NK-92 (cell line): ENCODE results near the gene TRDN.
"Not testable (repeated sequence)": the region's sequence is repeated elsewhere in the genome, so short reads cannot be mapped to it uniquely, and the experiment has no call there.

ENCODE experiments used
- DNase-seq: peaks from one replicate; lab custom pipeline; 2025; ENCODE audit not compliant: unreplicated experiment; lab: John Stamatoyannopoulos, UW

TRDN gene

DNA sequence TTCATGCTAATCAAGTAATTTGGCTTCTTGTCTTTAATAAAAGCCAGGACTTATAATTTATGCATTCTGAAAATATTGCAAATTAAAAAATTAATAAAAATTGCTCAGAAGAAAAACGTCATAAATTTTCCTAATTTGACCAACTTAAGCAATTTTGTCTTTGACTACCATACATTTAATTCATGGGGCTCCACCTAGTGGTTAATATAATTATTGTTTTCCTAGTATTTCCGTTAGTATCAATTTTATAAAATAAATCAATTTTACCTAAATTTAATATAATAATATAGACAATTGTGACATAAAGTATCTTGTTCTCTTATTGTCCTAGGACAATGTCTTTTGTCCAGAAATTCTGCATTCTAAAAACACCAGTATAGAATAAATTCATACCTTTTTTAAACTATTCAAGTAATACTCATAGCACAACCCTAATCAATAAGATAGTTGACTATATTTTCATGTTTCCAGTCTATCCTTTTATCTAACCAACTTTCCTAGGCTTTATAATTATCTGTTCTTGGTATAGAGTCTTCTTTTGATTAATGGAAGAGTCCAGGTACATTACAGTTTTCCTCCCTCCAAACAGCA lies 319.9 kb downstream of the TRDN start:
- no peak for DNase-seq

DNA sequence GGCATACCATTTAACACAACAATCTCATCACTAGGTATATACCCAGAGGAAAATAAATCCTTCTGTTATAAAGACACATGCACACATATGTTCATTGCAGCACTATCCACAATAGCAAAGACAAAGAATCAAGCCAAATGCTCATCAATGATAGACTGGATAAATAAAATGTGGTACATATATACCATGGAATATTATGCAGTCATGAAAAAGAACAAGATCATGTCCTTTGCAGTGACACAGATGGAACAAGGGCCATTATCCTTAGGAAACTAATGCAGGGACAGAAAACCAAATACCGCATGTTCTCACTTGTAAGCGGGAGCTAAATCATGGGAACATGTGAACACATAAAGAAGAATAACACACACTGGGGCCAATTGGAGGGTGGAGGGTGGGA lies 322.3 kb downstream of the TRDN start:
- not testable (repeated sequence) for DNase-seq

GRCh38 chr6:123309130-123309529 lies 327.6 kb downstream of the TRDN start:
- no peak for DNase-seq

DNA sequence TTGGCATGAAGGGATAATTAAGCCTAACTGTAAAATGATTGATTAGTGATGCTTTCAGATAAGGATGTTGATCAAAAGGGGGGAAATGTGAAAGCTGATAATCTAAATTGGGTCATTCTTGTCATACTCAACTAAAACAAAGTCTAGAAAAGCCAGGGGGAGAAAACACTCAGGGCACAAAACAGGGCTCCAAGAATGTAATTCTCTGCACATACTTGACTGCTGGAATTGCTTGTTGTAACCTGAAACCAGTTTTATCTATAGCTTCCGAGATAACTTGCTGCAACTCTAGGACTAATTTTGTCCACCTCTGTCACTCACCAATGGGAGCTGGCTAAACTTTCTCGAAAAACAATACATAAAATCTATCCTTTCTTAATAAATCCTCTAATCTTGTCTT lies 330.4 kb downstream of the TRDN start:
- DNase-seq, result no peak

GRCh38 chr6:123295672-123296071 lies 341.1 kb downstream of the TRDN start:
- no peak for DNase-seq

- DNase-seq, result no peak
These were observed 341.6 kb downstream of the TRDN start for GRCh38 chr6:123295181-123295580.

GRCh38 chr6:123288649-123289048 lies 348.1 kb downstream of the TRDN start:
- DNase-seq, result no peak

GRCh38 chr6:123276546-123276980 lies 360.2 kb downstream of the TRDN start:
- DNase-seq, result no peak

DNA sequence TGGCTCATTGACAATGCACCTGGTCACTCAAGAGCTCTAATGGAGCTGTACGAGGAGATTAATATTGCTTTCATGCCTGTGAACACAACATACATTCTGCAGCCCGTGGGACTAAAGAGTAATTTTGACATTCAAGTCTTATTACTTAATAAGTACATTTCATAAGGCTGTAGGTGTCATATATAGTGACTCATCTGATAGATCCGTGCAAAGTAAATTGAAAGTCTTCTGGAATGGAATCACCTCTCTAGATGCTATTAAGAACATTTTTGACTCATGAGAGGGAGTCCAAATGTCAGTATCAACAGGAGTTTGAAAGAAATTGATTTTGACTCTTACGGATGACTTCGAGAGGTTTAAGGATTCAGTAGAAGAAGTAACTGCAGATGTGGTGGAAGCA lies 372.8 kb downstream of the TRDN start:
- no peak for DNase-seq

DNA sequence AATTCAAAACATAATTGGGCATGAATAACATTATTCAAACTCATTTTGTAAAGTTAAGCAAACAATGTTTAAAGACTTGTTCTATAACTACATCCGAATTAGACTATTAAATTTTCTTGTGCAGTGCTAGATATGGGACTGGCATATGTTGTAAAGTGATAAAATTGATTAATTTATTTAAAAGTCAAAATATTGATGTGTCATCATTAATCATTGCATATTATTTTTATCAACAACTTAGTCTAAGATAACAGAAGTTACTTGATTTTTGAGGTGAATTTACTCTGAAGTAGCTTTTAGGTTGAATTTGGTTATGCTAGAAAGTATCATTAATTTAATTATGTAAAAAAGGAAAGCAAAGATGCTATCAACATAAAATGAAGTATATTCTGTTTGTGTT lies 396.1 kb downstream of the TRDN start:
- no peak for DNase-seq

DNA sequence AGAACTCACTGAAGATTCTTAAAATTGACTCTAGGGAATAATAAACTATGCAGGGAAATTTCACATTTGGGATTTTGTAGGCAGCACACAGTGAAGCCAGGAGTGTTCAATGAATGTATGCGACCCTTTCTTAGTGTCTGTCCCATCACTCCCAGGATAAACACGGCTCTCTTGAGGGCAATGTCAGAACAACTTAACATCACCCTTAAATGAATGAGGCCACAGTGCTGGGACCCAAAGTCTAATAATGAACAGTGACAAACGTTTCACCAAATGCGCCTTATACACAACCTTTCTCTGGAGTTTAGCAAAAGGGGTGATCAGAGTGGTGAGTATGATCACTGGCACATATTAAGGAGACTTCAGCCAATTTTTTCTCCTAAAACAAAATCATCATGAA lies 403.4 kb downstream of the TRDN start:
- no peak for DNase-seq

GRCh38 chr6:123227789-123228188 lies 409.0 kb downstream of the TRDN start:
- not testable (repeated sequence) for DNase-seq

DNA sequence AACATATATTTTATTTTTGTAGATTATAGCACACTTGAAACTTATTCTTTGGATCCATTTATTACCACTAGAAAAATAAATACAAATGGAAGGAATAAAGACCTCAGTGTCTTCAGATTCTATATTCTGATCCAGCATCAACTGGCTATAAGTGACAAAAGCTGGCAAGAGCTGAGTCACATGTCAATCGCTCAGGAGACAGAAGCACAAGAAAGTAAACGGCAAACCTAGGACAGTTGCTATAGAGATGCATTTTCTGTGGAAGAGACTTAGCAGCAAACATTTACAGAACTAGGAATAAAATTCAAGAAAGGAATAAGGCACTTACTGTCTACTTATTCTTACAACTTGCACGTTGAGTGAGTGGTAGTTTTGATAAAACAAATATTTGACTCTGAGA lies 410.4 kb downstream of the TRDN start:
- no peak for DNase-seq

- DNase-seq, result no peak
These were observed 412.7 kb downstream of the TRDN start for GRCh38 chr6:123224077-123224476.

DNA sequence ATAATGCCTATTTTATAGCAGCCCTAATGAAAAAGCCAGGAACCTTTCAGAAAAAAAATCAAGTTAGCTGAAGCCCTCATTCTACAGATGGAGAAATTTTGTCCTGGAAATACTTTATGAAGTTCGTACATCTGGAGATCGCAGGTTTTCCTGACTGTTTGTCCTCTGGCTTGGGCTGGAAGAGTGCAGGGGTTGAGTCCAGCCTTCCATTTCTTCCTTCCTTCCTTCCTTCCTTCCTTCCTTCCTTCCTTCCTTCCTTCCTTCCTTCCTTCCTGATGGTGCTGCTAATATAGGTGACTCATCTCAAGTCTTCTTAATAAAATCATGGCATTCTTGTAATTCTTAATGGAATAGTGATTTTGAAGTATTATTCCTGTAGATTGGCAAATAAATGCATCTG lies 413.3 kb downstream of the TRDN start:
- no peak for DNase-seq

- no peak for DNase-seq
These were observed 421.5 kb downstream of the TRDN start for GRCh38 chr6:123215211-123215610.

DNA sequence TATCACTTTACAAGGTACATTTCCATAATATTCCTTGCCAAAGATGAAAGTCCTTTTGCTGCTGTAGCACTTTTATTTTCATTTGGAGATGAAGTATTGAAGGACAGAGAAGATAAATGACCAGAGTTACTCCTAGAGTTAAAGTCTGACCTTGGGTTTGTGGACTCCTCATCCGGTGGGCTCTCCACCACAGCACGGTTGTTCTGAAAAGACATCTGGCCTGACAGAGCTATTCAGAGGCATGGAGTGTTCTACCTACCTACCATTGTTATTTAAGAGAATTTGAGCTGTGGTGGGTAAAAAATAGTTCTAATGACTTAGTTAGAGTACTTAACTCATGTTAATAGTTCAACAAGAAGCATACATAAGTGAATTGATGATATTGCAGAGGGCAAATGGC lies 422.3 kb downstream of the TRDN start:
- DNase-seq, result no peak

GRCh38 chr6:123213921-123214320 lies 422.8 kb downstream of the TRDN start:
- DNase-seq, result no peak

GRCh38 chr6:123211777-123212545 lies 424.8 kb downstream of the TRDN start:
- DNase-seq, result no peak

GRCh38 chr6:123210645-123211044 lies 426.1 kb downstream of the TRDN start:
- no peak for DNase-seq

DNA sequence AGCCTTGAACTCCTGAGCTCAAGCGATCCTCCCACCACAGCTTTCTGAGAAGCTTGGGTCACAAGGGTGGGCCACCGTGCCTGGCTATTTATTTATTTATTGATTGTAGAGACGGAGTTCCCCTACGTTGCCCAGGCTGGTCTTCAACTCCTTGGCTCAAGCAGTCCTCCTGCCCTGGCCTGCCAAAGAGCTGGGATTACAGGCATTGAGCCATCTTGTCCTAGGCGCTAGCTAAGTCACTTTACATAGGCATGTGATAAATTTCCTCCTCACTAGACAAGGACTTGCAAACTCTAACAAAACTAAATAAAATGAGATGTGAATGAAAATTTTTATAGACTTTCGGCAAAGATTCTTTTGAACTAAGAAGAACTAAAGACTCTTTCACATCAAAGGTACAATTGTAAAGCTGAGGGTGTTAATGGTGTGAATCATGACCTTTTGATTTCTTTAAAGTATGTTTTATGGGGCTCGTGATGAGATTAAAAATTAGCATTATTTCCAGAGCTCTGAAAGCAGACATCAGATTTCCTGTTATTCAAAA lies 428.7 kb downstream of the TRDN start:
- DNase-seq, result no peak

DNA sequence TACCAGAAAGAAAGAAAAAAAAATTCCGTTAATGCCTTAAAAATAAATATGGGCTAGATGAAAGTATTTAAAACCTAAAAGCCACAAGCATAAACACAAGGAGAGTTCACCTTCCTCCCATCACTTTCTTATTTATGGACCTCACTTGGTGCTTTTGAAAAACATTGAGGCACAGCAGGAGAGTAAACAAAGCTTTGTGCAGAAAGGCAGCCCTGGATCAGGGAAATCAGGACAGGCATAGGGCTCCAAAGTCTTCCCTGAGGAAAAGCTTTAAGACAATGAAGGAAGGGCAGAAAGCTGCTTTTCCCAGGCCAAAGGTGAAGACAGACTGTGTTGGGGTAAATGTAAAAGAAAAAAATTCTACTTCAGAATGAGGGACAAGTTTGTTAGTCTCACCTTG lies 432.8 kb downstream of the TRDN start:
- DNase-seq, result no peak
